K562 (cell line): Measurements from ENCODE around the gene RNF144A. TPM values are rescaled to one million over a fixed set of nuclear protein-coding genes. Genes with fewer than 3 reads are reported as not detected.

Source experiments
- ATAC-seq: fragments of 200-7000 bp; cut with Tn5 transposase; 3 replicates; pipeline ENCODE4 v1.9.1; 2020; ENCODE audit warnings: moderate library complexity
- BruUV-seq: library from RNA; stranded (reverse); fragments of 400-500 nt; replicated peaks from 2 replicates; lab custom pipeline; 2021; lab: Mats Ljungman, UMichigan
- CTCF ChIA-PET: fragments of 300-600 bp; formaldehyde crosslinking; extraction: SDS; loops from one replicate; lab custom pipeline; 2021; ENCODE audit warnings: low intra/inter-chr PET ratio; lab: Yijun Ruan, JAX
- POLR2A ChIA-PET: fragments of 300-600, 350-650 bp; sonication (Branson Sonifier 250); formaldehyde crosslinking; extraction: SDS; loops from one replicate; lab custom pipeline; 2021; ENCODE audit warnings: antibody characterized with exemption, inconsistent platforms; lab: Yijun Ruan, JAX
- DNase-seq, 4 experiments: peaks; one replicate each; pipeline versions ENCODE4 v3.0.0 to v3.0.0-alpha.2; 2011 to 2018; ENCODE audit warnings: low spot score in 3 of 4, mixed read lengths in 3 of 4; ENCODE audit errors: extremely low read depth in 1 of 4
- FAIRE-seq: peaks from 2 replicates; lab custom pipeline; 2011; peaks lifted over from hg19 to GRCh38; lab: Jason Lieb, UNC
- H2AFZ ChIP-seq: 2 replicates; pipeline ENCODE4 v1.6.0; 2011; ENCODE audit warnings: low read depth, low read length, control low read depth, inconsistent platforms
- H3K27ac ChIP-seq: fragments of 200-600 bp; 3 replicates; pipeline ENCODE4 v1.8.0; 2011; ENCODE audit warnings: low read depth, mild to moderate bottlenecking, control low read depth, inconsistent platforms, low read length, moderate library complexity, mixed read lengths; ENCODE audit errors: extremely low read depth
- H3K27me3 ChIP-seq, 2 experiments: fragments of 300-600 bp in 1 of 2; 2 replicates in 1 of 2; 3 replicates in 1 of 2; pipeline versions ENCODE4 v1.6.0 to v1.8.0; 2011; ENCODE audit warnings: inconsistent platforms in 2 of 2, low read length in 2 of 2, mild to moderate bottlenecking in 1 of 2, mixed read lengths in 1 of 2, moderate library complexity in 1 of 2; ENCODE audit not compliant: control insufficient read depth in 2 of 2, insufficient read depth in 2 of 2
- H3K36me3 ChIP-seq: fragments of 300-600 bp; 3 replicates; pipeline ENCODE4 v1.8.0; 2011; ENCODE audit warnings: mild to moderate bottlenecking, low read length, inconsistent platforms; ENCODE audit not compliant: control insufficient read depth, insufficient read depth
- H3K4me1 ChIP-seq, 2 experiments: fragments of 200-600 bp in 1 of 2; replicated peaks in 1 of 2; 2 replicates in 1 of 2; 3 replicates in 1 of 2; pipeline versions ENCODE4 v1.5.1 to v1.8.0; 2011; ENCODE audit warnings: inconsistent platforms in 2 of 2, low read length in 2 of 2, mild to moderate bottlenecking in 1 of 2, mixed read lengths in 1 of 2, moderate library complexity in 1 of 2; ENCODE audit not compliant: control insufficient read depth in 2 of 2, insufficient read depth in 2 of 2
- H3K4me2 ChIP-seq: 2 replicates; pipeline ENCODE4 v1.6.1; 2011; ENCODE audit warnings: low read length, control low read depth, inconsistent platforms, mixed read lengths; ENCODE audit not compliant: insufficient read depth
- H3K4me3 ChIP-seq: fragments of 200-600 bp; sonication (generic), shearing (Covaris generic); 2 replicates; pipeline ENCODE4 v1.5.1; 2016; ENCODE audit warnings: control low read depth, inconsistent platforms
- H3K79me2 ChIP-seq: fragments of 200-600 bp; 3 replicates; pipeline ENCODE4 v1.8.0; 2011; ENCODE audit warnings: low read length, inconsistent platforms; ENCODE audit not compliant: control insufficient read depth, insufficient read depth
- H3K9ac ChIP-seq, 2 experiments: 2 replicates each; pipeline versions ENCODE4 v1.6.0 to v1.6.1; 2011; ENCODE audit warnings: low read depth in 2 of 2, low read length in 2 of 2, control low read depth in 1 of 2, inconsistent platforms in 1 of 2, mild to moderate bottlenecking in 1 of 2, mixed read lengths in 1 of 2; ENCODE audit not compliant: insufficient read depth in 1 of 2
- H3K9me1 ChIP-seq: one replicate; pipeline ENCODE4 v1.6.0; 2011; ENCODE audit warnings: inconsistent platforms, mild to moderate bottlenecking, low read length, moderate library complexity; ENCODE audit not compliant: control insufficient read depth, insufficient read depth
- H3K9me3 ChIP-seq: replicated peaks from 2 replicates; pipeline ENCODE4 v1.5.1; 2011; ENCODE audit warnings: low read depth, low read length, inconsistent platforms; ENCODE audit not compliant: control insufficient read depth, insufficient read depth
- H4K20me1 ChIP-seq: replicated peaks from 2 replicates; pipeline ENCODE4 v1.6.1; 2011; ENCODE audit warnings: low read length, inconsistent platforms, mixed read lengths; ENCODE audit not compliant: control insufficient read depth, insufficient read depth
- ATF3 ChIP-seq, 2 experiments: fragments of 450-650 bp in 1 of 2; sonication (generic) in 1 of 2; formaldehyde crosslinking in 1 of 2; IDR thresholded peaks in 1 of 2; conservative IDR thresholded peaks in 1 of 2; 2 replicates each; pipeline versions ENCODE4 v1.6.1 to v1.8.1; 2016 to 2023; ENCODE audit warnings: mild to moderate bottlenecking in 2 of 2, moderate library complexity in 2 of 2, inconsistent platforms in 1 of 2, missing genetic modification reagents in 1 of 2
- BRD9 ChIP-seq: fragments of 450-650 bp; IDR thresholded peaks from 2 replicates; pipeline ENCODE4 v1.6.1; 2018; ENCODE audit warnings: low read depth; ENCODE audit not compliant: partially characterized antibody
- MAZ ChIP-seq, 2 experiments: fragments of 450-650 bp in 1 of 2; sonication (generic) in 1 of 2; formaldehyde crosslinking; IDR thresholded peaks in 1 of 2; conservative IDR thresholded peaks in 1 of 2; 2 replicates each; pipeline versions ENCODE4 v1.4.0 to v1.5.0; 2020; ENCODE audit warnings: mild to moderate bottlenecking in 1 of 2, missing genetic modification reagents in 1 of 2
- SMARCE1 ChIP-seq: fragments of 450-650 bp; IDR thresholded peaks from 2 replicates; pipeline ENCODE4 v1.7.1; 2016; ENCODE audit warnings: mild to moderate bottlenecking
- TAF15 ChIP-seq: fragments of 200-400 bp; formaldehyde crosslinking; IDR thresholded peaks from 2 replicates; pipeline ENCODE4 v1.6.1; 2017; ENCODE audit warnings: mild to moderate bottlenecking, low read depth, low read length, moderate library complexity
- THAP7 ChIP-seq: fragments of 250-450 bp; sonication (Bioruptor Pico); IDR thresholded peaks from 2 replicates; pipeline ENCODE4 v1.5.0; 2021
- ZBTB9 ChIP-seq: fragments of 450-650 bp; formaldehyde crosslinking; IDR thresholded peaks from 2 replicates; pipeline ENCODE4 v1.4.0; 2020; ENCODE audit warnings: mild to moderate bottlenecking, moderate library complexity
- ZNF408 ChIP-seq: fragments of 250-450 bp; sonication (Bioruptor Pico); IDR thresholded peaks from 2 replicates; pipeline ENCODE4 v1.4.0; 2020; ENCODE audit warnings: low read depth, mild to moderate bottlenecking, moderate library complexity
- ZNF717 ChIP-seq: fragments of 250-450 bp; sonication (Bioruptor Pico); IDR thresholded peaks from 2 replicates; pipeline ENCODE4 v1.5.0; 2021
- WGBS: fragments of 100-300 bp; shearing (Covaris generic); methylation state at CpG from one replicate; pipeline ENCODE4 v1.1.6; 2016; ENCODE audit warnings: low coverage, mixed read lengths; ENCODE audit not compliant: insufficient coverage; ENCODE audit errors: missing lambda C conversion rate; 5-methylcytosine and 5-hydroxymethylcytosine counted together
- in situ Hi-C: fragments of 300-500 bp; cut with MboI; formaldehyde crosslinking; loops from 4 replicates; pipeline ENCODE4 v1.15.0; 2018; ENCODE audit warnings: inconsistent platforms, mixed read lengths
- intact Hi-C: fragments of 100-400 bp; cut with micrococcal nuclease; formaldehyde crosslinking; loops from 2 replicates; pipeline ENCODE4 v1.14.2; 2022
- polyA plus RNA-seq, 8 experiments: library from polyadenylated mRNA; depleted of rRNA in 4 of 8; stranded (reverse) in 5 of 8; unstranded in 3 of 8; fragments of >200 nt; fragmentation: Nextera tagmentation in 2 of 8; fragmentation: Illumina TruSeq in 1 of 8; extraction: Ambion mirVana in 2 of 8; extraction: Trizol in 1 of 8; gene quantifications; 2 replicates each; pipeline versions ENCODE4 v1.2.1 to v1.2.3, GENCODE V29; 2011 to 2014; ENCODE audit warnings: inconsistent platforms in 1 of 8, missing spikeins in 1 of 8
- total RNA-seq, 7 experiments: library from RNA; depleted of rRNA in 6 of 7; stranded (reverse); fragments of >200 nt in 6 of 7; fragmentation: Illumina TruSeq in 2 of 7; extraction: Trizol in 2 of 7; gene quantifications; 2 replicates each; pipeline versions ENCODE4 v1.2.1 to v1.2.3, GENCODE V29; 2011 to 2021; ENCODE audit warnings: low replicate concordance in 1 of 7

RNF144A gene
- total and polyA plus RNA-seq, 9 of the 15 experiments (the other 6 are each of a cell fraction or from before 2014, with no cell fraction given), result 0.96 to 11.3 (median 6.2) TPM

GRCh38 chr2:7063789-7064188 is 146.6 kb downstream of the RNF144A start (continued):
- TF ChIP-seq ZBTB9 (no peak), ZNF408 (no peak), ZNF717 (no peak), MAZ (CRISPR knock-in tag; conservative IDR thresholded peaks at IDR 0.05 in 1 of 2, IDR thresholded peaks at IDR 0.05 in 1 of 2) (no peak)

GRCh38 chr2:7068457-7068856 is 151.2 kb downstream of the RNF144A start:
- ChIA-PET CTCF (no interaction called here), POLR2A (interaction anchor here (0.9 kb wide), 1 partner anchor 43 kb away, joined by 3 read pairs; no protein-coding TSS in a partner anchor)
- Histone ChIP-seq H4K20me1 (no peaks in the 10 kb centered on the region), H2AFZ (no peak overlapping the region), H3K4me3 (no peak overlapping the region), H3K9me1 (no peaks in the 10 kb centered on the region), H3K36me3 (no peaks in the 10 kb centered on the region), H3K4me1 (no peaks in the 10 kb centered on the region; a peak in 1 of 5 replicates), H3K79me2 (no peaks in the 10 kb centered on the region), H3K9me3 (no peaks in the 10 kb centered on the region; the same call in 1 of the 2 replicates), H3K9ac (no peak overlapping the region), H3K4me2 (no peak overlapping the region), H3K27ac (no peak overlapping the region), H3K27me3 (peaks cover 0 to 5% of the 10 kb centered on the region in 2 experiments; a peak in 1 of 5 replicates)
- DNase-seq, result no peak
- ATAC-seq, result no peak
- in situ Hi-C loops, result no loop called here
- BruUV-seq, result no TSS peak
- FAIRE-seq, result no peak
- WGBS, result 0% methylated on average over 5 of the region's 5 CpGs
- intact Hi-C loops, result no loop called here
- TF ChIP-seq SMARCE1 (no peak), THAP7 (CRISPR knock-in tag) (no peak), BRD9 (no peak), TAF15 (no peak), ATF3 (IDR thresholded peaks at IDR 0.05) (no peak), ATF3 (CRISPR knock-in tag; conservative IDR thresholded peaks at IDR 0.05) (no peak)
